Stimulated activated CD4-positive, alpha-beta T cell treated with anti-CD3 and anti-CD28 coated beads, Interleukin-4, amount 100 ng/mL, for 4 hours (primary cell): ENCODE data around the gene DIPK1B.
"Not testable (repeated sequence)": the region's sequence is repeated elsewhere in the genome, so short reads cannot be mapped to it uniquely, and the experiment has no call there.

ENCODE experiments used
- DNase-seq, 2 experiments: peaks; one replicate each; pipeline ENCODE4 v3.0.0-alpha.2; 2020

DIPK1B gene

GRCh38 chr9:136700304-136700703 lies 12.1 kb upstream of the DIPK1B start:
- no peak for DNase-seq

GRCh38 chr9:136700959-136701667 lies 11.3 kb upstream of the DIPK1B start:
- DNase-seq: peak; percentile 52 to 56

- no peak for DNase-seq
These were observed 10.7 kb upstream of the DIPK1B start for GRCh38 chr9:136701668-136702053.

- DNase-seq: no peak
These were observed 9.0 kb upstream of the DIPK1B start for GRCh38 chr9:136703276-136703860.

- not testable (repeated sequence) for DNase-seq
These were observed 7.6 kb upstream of the DIPK1B start for GRCh38 chr9:136704741-136705140.

- DNase-seq: no peak
These were observed 6.8 kb upstream of the DIPK1B start for GRCh38 chr9:136705564-136705963.

- DNase-seq: no peak
These were observed 5.4 kb upstream of the DIPK1B start for GRCh38 chr9:136707011-136707410.

GRCh38 chr9:136707849-136708517 lies 4.4 kb upstream of the DIPK1B start:
- no peak for DNase-seq

GRCh38 chr9:136709454-136710109 lies 2.8 kb upstream of the DIPK1B start:
- DNase-seq: no peak

- DNase-seq: no peak
These were observed 1.8 kb upstream of the DIPK1B start for GRCh38 chr9:136710543-136710942.

- DNase-seq: not testable (repeated sequence)
These were observed 1.1 kb upstream of the DIPK1B start for GRCh38 chr9:136711219-136711648.

GRCh38 chr9:136712690-136713544 lies 545 bp downstream of the DIPK1B start:
- DNase-seq: no peak

GRCh38 chr9:136713550-136713949 lies 1.2 kb downstream of the DIPK1B start:
- no peak for DNase-seq

GRCh38 chr9:136714096-136714892 lies 1.9 kb downstream of the DIPK1B start:
- DNase-seq: no peak

GRCh38 chr9:136714893-136715274 lies 2.5 kb downstream of the DIPK1B start:
- no peak for DNase-seq

GRCh38 chr9:136717399-136717798 lies 5.0 kb downstream of the DIPK1B start:
- DNase-seq: no peak

- no peak for DNase-seq
These were observed 6.2 kb downstream of the DIPK1B start for GRCh38 chr9:136718345-136719194.

- DNase-seq: no peak
These were observed 7.0 kb downstream of the DIPK1B start for GRCh38 chr9:136719195-136719880.

GRCh38 chr9:136720251-136720897 lies 8.0 kb downstream of the DIPK1B start:
- no peak for DNase-seq

GRCh38 chr9:136720898-136721338 lies 8.5 kb downstream of the DIPK1B start:
- no peak for DNase-seq
